ENCODE data around the gene PAIP1. TPM values are rescaled to one million over a fixed set of nuclear protein-coding genes. Genes with fewer than 3 reads are reported as not detected.
"Not testable (repeated sequence)": the region's sequence is repeated elsewhere in the genome, so short reads cannot be mapped to it uniquely, and the experiment has no call there.

The PAIP1 gene, protein sequence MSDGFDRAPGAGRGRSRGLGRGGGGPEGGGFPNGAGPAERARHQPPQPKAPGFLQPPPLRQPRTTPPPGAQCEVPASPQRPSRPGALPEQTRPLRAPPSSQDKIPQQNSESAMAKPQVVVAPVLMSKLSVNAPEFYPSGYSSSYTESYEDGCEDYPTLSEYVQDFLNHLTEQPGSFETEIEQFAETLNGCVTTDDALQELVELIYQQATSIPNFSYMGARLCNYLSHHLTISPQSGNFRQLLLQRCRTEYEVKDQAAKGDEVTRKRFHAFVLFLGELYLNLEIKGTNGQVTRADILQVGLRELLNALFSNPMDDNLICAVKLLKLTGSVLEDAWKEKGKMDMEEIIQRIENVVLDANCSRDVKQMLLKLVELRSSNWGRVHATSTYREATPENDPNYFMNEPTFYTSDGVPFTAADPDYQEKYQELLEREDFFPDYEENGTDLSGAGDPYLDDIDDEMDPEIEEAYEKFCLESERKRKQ
- polyA plus RNA-seq (2013, experiment 1 of 2; ENCODE audit: insufficient read length), result 91.2 TPM
- polyA plus RNA-seq (2013, experiment 2 of 2; ENCODE audit: insufficient read length), result 83.0 TPM

DNA sequence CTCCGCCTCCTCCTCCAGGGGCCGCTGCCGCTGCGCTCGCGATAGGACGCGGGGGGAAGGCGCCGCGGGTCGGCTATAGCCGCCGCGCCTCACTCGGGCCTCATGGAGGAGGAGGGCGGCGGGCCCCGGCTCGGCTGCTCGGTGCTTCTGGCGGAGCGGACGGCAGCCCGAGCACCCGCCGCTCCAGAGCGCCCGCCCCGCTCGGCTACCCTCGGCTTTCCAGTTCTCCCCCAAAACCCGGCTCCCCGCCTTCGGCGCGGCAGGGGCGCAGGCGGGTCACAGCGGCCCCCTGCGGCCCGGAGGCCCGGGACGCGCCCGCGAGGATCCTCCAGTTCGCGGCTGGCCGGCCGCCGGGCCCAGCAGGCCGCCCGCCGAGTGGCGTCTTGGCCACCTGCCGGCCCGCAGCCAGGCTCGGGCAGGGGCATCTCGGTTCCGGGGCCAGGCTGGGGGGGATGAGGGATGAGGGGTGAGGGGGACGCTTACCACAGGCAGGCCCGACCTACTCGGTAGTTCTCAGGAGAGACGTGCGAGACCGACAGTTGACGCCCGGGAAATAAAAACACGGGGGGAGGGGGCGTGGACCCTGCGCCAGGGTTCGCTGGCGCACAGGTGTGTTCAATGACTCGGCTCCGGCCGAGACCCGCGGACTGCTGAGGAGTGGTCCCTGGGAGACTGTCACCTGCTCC lies at the start of gene PAIP1:
Gene PAIP1 (minus strand): TSS at position 221 of the 686 bp plus-strand sequence. CDS start 231 bp downstream, outside the sequence.
- DNase-seq, result peak; percentile 89

DNA sequence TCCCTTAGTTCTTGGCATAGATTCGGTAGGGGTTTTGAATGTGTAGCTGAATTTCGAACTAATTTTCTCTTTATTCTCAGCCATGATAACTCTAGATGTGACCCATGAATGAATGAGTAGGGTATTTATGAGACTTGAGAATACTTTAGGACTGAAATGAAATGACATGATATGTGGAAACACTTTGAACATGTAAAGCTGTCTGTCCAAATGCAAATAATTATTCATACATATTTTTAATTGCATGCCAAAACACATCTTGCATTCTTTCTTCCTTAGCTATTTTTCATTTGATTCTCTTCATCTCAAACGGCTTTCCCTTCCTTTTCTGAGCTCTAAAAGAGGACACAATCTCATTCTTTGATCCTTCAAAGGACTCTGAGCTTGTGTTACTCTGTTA lies 49.5 kb upstream of the PAIP1 start:
- DNase-seq, result no peak

GRCh38 chr5:43604699-43605098 lies 47.8 kb upstream of the PAIP1 start:
- DNase-seq, result no peak

DNA sequence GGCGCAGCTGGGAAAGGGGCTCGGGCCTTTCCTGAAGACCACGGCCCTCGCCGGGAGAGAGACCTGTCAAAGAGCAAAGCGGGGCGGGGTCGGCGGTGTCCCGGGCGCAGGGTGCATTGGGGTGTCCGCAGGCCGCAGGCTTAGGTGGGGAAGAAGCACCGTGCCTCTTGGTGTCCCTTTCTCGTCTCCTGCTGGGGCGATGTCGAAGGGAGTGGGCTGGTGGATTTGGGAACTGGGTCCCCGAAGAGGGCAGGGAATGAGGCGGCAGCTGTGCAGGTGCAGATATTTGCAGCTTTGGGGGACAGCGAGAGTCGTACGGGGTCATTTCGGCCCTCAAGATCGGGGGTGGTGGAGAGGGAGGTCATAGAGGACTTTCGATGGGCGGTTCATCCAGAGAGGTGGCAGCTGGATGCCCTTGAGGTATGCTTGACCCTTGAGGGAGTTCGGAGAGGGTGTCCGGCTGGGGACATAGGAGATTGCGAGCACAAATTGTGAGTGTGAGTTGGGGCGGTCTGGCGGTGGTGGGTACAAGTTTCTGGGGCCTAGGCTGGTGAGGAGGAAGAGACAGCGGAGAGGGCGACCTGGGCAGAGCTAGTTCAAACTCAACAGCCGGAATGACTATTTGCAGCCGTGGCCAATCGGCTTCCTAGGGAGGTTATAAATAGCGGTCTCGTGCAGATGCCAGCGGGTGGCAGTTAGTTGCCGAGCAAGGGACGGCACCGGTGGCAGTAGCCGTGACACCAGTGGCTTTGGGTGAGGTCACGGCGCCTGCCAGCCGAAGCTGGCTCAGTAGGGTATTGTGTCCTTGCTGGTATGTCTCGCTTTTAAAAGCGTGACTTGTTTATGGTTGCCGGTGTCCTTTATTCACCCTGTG lies 46.7 kb upstream of the PAIP1 start:
- peak; percentile 66 for DNase-seq

DNA sequence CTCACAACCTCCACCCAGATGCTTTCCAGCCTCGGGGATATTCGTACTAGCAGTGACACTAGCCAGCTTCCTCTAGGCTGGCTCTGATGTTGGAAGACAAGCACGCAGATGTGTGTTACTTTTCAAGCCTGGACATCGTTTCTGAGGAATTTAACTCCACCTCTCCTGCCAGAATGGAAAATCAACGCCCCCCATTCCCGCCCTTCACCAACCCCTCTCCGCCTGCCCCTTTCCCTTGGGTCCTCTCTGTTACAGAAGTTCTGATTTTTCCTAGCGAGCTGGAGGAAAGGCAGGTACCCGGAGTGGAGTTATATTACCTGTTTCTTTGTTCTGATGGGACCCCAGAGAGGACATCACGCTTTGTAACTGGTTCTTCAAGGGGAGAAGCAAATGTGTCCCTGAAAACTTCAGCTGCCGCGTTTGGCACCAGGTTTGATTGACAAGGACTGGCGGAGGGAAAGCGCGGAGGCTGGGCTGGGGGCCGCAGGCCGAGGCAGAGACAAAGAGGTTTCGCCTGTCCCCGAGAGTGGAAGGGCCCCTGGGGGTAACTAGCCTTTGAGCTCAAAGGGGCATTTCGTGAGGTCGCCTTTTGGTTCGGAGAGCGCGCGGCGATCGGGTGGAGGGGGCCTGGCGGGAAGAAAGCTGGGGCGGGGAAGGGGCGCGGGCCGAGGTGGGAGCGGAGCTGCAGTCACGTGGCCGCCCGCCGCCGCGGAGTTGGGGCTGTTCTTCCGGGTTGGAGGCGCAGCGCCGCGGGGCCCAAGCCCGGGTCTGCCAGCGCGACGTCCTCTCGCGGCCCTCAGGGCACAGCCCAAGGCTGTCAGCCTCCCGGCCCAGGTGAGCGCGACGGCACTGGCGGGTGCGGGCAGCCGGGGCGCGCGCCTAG lies 45.8 kb upstream of the PAIP1 start, which contains the start of gene NNT:
Gene NNT (plus strand): TSS at position 720 of the 883 bp plus-strand sequence. CDS start 6,016 bp downstream, outside the sequence.
- peak; percentile 60 for DNase-seq

DNA sequence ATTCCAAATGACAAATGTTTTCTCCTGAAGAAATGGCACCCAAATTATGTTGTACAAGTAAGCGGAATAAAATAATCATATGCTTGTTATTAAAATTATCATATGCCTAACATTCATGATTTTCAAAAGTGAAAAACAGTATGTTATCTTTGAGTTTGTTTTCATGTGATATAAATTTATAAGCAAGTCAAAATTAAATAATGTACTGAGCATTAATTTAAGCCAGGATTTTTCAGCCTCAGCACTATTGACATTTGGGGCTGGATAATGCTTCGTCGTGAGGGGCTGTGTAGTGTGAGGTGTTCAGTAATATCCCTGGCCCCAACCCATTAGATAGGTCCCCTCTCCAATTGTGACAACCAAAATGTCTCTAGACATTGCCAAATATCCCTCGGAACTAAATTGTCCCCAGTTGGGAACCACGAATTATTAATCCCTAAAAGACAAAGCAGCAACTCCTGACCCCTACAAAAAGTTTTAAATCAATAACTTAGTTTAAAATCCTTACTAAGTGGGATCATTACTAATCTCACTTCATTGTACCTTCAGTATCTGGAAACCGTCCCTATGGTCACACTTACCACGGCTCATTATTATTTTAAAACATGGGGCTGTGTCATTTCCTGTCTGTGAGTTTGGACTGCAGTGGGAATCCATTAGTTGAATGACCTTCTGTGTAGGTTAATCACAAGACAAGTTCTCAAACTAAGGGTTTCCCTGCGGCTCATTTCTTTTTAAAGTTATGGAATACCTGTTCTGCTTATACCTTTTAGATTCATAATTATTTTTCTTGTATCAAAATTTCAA lies 44.8 kb upstream of the PAIP1 start:
- peak; percentile 57 for DNase-seq

DNA sequence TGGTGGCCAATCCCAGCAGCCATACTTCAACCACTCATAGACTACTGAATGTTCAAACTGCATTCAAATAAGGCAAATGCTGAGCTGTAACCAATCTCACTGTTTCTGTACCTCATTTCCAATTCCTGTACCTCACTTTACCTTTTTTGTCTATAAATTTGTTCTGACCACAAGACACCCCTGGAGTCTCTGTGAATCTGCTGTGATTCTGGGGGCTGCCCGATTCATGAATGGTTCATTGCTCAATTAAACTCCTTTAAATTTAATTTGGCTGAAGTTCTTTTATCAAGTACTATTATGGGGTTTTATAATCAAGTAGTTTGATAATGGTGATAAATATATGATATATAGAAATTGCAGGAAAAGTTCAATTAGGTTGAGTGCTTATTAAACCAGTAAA lies 42.0 kb upstream of the PAIP1 start:
- not testable (repeated sequence) for DNase-seq

DNA sequence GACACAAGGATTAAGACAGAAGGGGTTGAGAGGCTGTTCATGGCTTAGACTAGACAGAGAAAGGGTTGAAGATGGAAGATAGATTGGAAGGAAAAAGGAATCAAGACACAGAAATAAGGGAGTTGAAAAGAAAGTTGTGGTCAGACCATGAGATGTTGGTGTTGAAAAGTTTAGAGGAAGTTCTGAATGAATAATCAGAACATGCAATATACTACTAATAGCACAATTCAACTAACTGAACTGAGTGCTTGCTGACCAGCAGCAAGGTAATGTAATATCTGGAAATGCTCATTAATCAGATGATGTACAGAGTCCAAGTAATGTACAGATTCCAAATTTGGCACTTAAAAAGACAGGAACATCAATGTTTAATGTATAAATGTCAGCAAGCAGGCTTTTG lies 35.5 kb upstream of the PAIP1 start:
- DNase-seq, result no peak

GRCh38 chr5:43590700-43591099 lies 33.8 kb upstream of the PAIP1 start:
- no peak for DNase-seq

GRCh38 chr5:43589310-43589709 lies 32.4 kb upstream of the PAIP1 start:
- DNase-seq, result no peak

DNA sequence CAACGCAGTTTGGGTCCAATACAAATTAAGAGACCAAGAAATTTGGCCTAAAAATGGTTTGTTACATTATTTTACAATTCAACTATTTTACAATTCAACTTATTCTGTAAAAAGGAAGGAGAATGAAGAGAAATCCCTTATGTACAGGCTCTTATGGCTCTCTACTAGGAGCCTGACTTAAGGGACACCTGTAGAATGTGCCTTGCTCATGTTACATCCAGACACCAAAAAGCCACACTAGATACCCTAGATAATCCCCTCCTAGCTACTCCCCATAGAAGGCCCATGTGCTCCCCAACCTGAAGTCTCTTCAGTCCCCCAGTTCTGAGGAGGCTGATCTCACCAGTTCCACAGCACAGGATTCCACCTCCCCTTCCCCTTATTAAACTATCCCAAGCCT lies 32.0 kb upstream of the PAIP1 start:
- no peak for DNase-seq

DNA sequence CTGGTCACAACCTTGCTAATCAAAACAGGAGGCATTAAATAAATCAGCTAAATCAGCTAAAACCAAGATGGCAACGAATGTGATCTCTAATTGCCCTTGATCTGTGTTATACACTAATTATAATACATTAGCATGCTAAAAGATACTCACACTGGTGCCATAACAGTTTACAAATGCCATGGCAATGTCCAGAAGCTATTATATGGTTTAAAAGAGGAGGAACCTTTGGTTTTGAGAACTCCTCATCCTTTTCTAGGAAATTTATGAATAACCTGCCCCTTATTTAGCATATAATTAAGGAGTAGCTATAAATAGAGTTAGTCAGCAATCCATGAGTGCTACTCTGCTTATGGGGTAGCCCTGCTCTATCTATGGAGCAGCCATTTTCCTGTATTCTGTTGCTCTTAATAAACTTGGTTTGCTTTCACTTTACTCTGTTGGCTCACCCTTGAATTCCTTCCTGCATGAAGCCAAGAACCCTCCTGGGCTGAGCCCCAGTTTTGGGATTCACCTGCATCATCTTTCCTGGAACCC lies 27.4 kb upstream of the PAIP1 start:
- DNase-seq, result no peak

- no peak for DNase-seq
These were observed 26.8 kb upstream of the PAIP1 start for GRCh38 chr5:43583724-43584123.

DNA sequence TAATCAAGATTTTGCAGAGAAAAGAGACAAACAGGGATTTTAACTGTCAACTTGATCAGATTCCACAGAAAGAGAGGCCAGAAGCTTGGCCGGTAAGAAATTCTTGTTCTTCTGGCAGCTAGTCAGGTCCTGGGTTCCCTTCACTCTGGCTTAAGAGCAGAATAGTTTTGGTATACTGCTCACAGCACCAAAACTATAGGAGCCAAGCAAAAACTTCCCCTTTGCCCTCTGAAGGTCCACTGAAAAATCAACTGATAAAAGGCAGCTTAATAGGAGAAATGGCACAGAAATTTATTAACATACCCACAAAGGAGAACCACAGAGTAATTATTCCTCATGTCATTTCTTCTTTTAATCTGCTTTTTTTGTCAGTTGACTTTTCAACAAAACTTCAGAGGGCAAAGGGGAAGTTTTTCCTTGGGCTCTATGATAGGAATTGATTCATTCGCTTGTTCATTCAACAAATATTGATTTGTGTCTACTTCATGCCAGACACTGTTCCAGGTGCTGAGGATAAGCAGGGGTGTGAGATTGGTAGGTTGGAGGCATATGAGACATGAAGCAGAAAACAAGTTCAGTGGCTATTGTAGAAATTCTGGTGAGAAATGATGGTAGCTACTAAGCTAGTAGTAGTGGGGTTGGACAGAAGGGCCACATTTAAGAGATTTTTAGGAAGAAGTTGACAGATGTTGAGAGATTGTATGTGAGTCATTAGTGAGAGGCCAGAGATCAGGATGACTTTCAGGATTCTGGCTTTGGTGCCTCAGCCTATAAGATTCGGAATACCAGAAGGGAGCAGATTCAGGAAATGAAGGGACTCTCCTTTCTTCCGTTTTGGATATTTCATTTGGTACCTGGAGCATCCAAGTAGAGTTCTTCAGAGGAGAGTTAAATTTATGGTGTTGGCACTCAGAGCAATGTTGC lies 25.5 kb upstream of the PAIP1 start:
- no peak for DNase-seq

GRCh38 chr5:43581398-43581797 lies 24.5 kb upstream of the PAIP1 start:
- no peak for DNase-seq

- DNase-seq, result not testable (repeated sequence)
These were observed 23.7 kb upstream of the PAIP1 start for GRCh38 chr5:43580402-43581210.

DNA sequence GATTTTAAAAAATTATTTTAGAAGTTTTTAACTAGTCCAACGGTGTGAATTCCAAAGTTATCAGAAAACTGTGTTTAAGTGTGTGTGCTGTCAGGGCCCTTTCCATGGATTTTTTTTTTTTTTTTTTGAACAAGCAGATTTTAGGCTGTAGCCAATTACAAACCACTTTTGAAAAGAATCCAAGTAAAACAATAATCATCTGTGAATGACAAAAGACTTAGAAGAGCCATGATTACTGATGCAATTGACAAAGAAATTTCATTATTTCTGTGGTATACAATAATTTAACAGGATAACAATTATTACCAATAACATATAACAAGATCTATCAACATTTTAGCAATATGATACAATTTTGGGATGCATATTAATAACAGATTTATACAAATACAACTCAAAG lies 16.2 kb upstream of the PAIP1 start:
- peak; percentile 69 for DNase-seq

- no peak for DNase-seq
These were observed 15.5 kb upstream of the PAIP1 start for GRCh38 chr5:43572357-43572756.
